IMR-90 (cell line): ENCODE measurements around the gene GLB1L. TPM values are rescaled to one million over a fixed set of nuclear protein-coding genes. Genes with fewer than 3 reads are reported as not detected.

Experiments used
- ATAC-seq: fragments of 200-7000 bp; cut with Tn5 transposase; 2 replicates; pipeline ENCODE4 v1.9.1; 2020; ENCODE audit warnings: low read depth, mild to moderate bottlenecking, moderate library complexity
- BruUV-seq: library from RNA; stranded (reverse); fragments of 400-500 nt; replicated peaks from 2 replicates; lab custom pipeline; 2021; lab: Mats Ljungman, UMichigan
- CTCF ChIA-PET: fragments of 300-600 bp; formaldehyde crosslinking; extraction: SDS; loops from one replicate; lab custom pipeline; 2021; ENCODE audit warnings: antibody characterized with exemption; lab: Yijun Ruan, JAX
- POLR2A ChIA-PET: fragments of 300-600 bp; sonication (Branson Sonifier 250); formaldehyde crosslinking; loops from one replicate; lab custom pipeline; 2022; ENCODE audit warnings: antibody characterized with exemption; ENCODE audit not compliant: unreplicated experiment; lab: Charles Lee
- DNase-seq: peaks from one replicate; pipeline ENCODE4 v3.0.0; 2013
- H2AFZ ChIP-seq: replicated peaks from 2 replicates; pipeline ENCODE3; 2013; ENCODE audit warnings: low read length, mild to moderate bottlenecking; ENCODE audit not compliant: poor library complexity
- H2AK5ac ChIP-seq: 2 replicates; pipeline ENCODE4 v1.6.1; 2013; ENCODE audit warnings: low read depth, low read length, inconsistent platforms
- H2AK9ac ChIP-seq: replicated peaks from 2 replicates; pipeline ENCODE3; 2013; ENCODE audit warnings: mild to moderate bottlenecking, low read depth, low read length, moderate library complexity; ENCODE audit not compliant: poor library complexity
- H2BK120ac ChIP-seq: 2 replicates; pipeline ENCODE4 v1.6.1; 2013; ENCODE audit warnings: low read depth, low read length, inconsistent platforms
- H2BK15ac ChIP-seq: 3 replicates; pipeline ENCODE4 v1.6.1; 2013; ENCODE audit warnings: low read depth, low read length, inconsistent platforms
- H2BK20ac ChIP-seq: 2 replicates; pipeline ENCODE4 v1.6.1; 2013; ENCODE audit warnings: low read depth, mild to moderate bottlenecking, inconsistent platforms, low read length, moderate library complexity
- H2BK5ac ChIP-seq: 2 replicates; pipeline ENCODE4 v1.6.1; 2013; ENCODE audit warnings: mild to moderate bottlenecking, low read depth, low read length, inconsistent platforms; ENCODE audit not compliant: poor library complexity, severe bottlenecking
- H3K14ac ChIP-seq: replicated peaks from 2 replicates; pipeline ENCODE4 v1.6.1; 2013; ENCODE audit warnings: low read depth, low read length, inconsistent platforms
- H3K18ac ChIP-seq: 2 replicates; pipeline ENCODE4 v1.6.1; 2013; ENCODE audit warnings: low read depth, low read length, control low read depth
- H3K23ac ChIP-seq: 2 replicates; pipeline ENCODE4 v1.6.1; 2013; ENCODE audit warnings: low read depth, low read length, inconsistent platforms
- H3K27ac ChIP-seq: 2 replicates; pipeline ENCODE4 v1.5.1; 2013; ENCODE audit warnings: mild to moderate bottlenecking, control low read depth, low read length; ENCODE audit not compliant: insufficient read depth
- H3K27me3 ChIP-seq: 2 replicates; pipeline ENCODE4 v1.6.1; 2013; ENCODE audit warnings: low read length; ENCODE audit not compliant: control insufficient read depth, insufficient read depth
- H3K36me3 ChIP-seq: 2 replicates; pipeline ENCODE4 v1.6.1; 2013; ENCODE audit warnings: low read length, mixed read lengths; ENCODE audit not compliant: control insufficient read depth, insufficient read depth
- H3K4ac ChIP-seq: 2 replicates; pipeline ENCODE4 v1.6.1; 2013; ENCODE audit warnings: low read depth, low read length, inconsistent platforms
- H3K4me1 ChIP-seq: 2 replicates; pipeline ENCODE4 v1.6.1; 2013; ENCODE audit warnings: low read length, mixed read lengths; ENCODE audit not compliant: control insufficient read depth, insufficient read depth
- H3K4me2 ChIP-seq: 2 replicates; pipeline ENCODE4 v1.6.1; 2013; ENCODE audit warnings: low read depth, mild to moderate bottlenecking, control low read depth, low read length, moderate library complexity
- H3K4me3 ChIP-seq: 2 replicates; pipeline ENCODE4 v1.5.1; 2013; ENCODE audit warnings: low read depth, mild to moderate bottlenecking, control low read depth, low read length, moderate library complexity; ENCODE audit not compliant: insufficient read depth
- H3K56ac ChIP-seq: 2 replicates; pipeline ENCODE4 v1.6.1; 2013; ENCODE audit warnings: low read length, inconsistent platforms; ENCODE audit not compliant: insufficient read depth; ENCODE audit errors: extremely low read depth
- H3K79me1 ChIP-seq, 2 experiments: 2 replicates each; pipeline ENCODE4 v1.6.1; 2013; ENCODE audit warnings: low read length in 2 of 2, inconsistent platforms in 1 of 2, low read depth in 1 of 2
- H3K9ac ChIP-seq: 2 replicates; pipeline ENCODE4 v1.6.1; 2013; ENCODE audit warnings: low read depth, low read length, control low read depth
- H3K9me1 ChIP-seq: 2 replicates; pipeline ENCODE4 v1.6.1; 2013; ENCODE audit warnings: low read length, inconsistent platforms; ENCODE audit not compliant: insufficient read depth
- H3K9me3 ChIP-seq: 2 replicates; pipeline ENCODE4 v1.6.1; 2013; ENCODE audit warnings: low read length; ENCODE audit not compliant: control insufficient read depth, insufficient read depth
- H4K20me1 ChIP-seq: 2 replicates; pipeline ENCODE4 v1.6.1; 2013; ENCODE audit warnings: low read length, inconsistent platforms; ENCODE audit not compliant: insufficient read depth
- H4K5ac ChIP-seq: 2 replicates; pipeline ENCODE4 v1.6.1; 2013; ENCODE audit warnings: mild to moderate bottlenecking, low read depth, low read length, control low read depth
- H4K8ac ChIP-seq, 2 experiments: 2 replicates each; pipeline ENCODE4 v1.6.1; 2013; ENCODE audit warnings: low read depth in 2 of 2, low read length in 2 of 2, control low read depth in 1 of 2, inconsistent platforms in 1 of 2
- H4K91ac ChIP-seq: 2 replicates; pipeline ENCODE4 v1.6.1; 2013; ENCODE audit warnings: low read depth, low read length, inconsistent platforms; ENCODE audit not compliant: insufficient read depth
- BHLHE40 ChIP-seq: fragments of 150-350 bp; IDR thresholded peaks from 2 replicates; pipeline ENCODE4 v1.6.1; 2016; ENCODE audit warnings: mild to moderate bottlenecking, low read depth, low read length
- CEBPB ChIP-seq: IDR thresholded peaks from 2 replicates; pipeline ENCODE4 v1.6.1; 2012; ENCODE audit warnings: low read depth, low read length, improper control_type of control experiment
- CHD1 ChIP-seq: IDR thresholded peaks from 2 replicates; pipeline ENCODE4 v1.6.1; 2012; ENCODE audit warnings: low read depth, low read length, improper control_type of control experiment
- FOS ChIP-seq: fragments of 150-350 bp; IDR thresholded peaks from 2 replicates; pipeline ENCODE4 v1.6.1; 2016; ENCODE audit warnings: low read depth, low read length
- MAFK ChIP-seq: IDR thresholded peaks from 2 replicates; pipeline ENCODE4 v1.6.1; 2012; ENCODE audit warnings: low read depth, low read length, improper control_type of control experiment
- MAZ ChIP-seq: IDR thresholded peaks from 2 replicates; pipeline ENCODE4 v1.6.1; 2012; ENCODE audit warnings: low read depth, mild to moderate bottlenecking, low read length, improper control_type of control experiment, moderate library complexity, borderline replicate concordance
- POLR2A ChIP-seq: IDR thresholded peaks from 2 replicates; pipeline ENCODE4 v1.6.1; 2012; ENCODE audit warnings: mild to moderate bottlenecking, low read depth, low read length
- RCOR1 ChIP-seq: IDR thresholded peaks from 2 replicates; pipeline ENCODE4 v1.6.1; 2012; ENCODE audit warnings: mild to moderate bottlenecking, low read length, improper control_type of control experiment; ENCODE audit not compliant: insufficient replicate concordance
- RFX5 ChIP-seq: IDR thresholded peaks from 2 replicates; pipeline ENCODE4 v1.8.0; 2012; ENCODE audit warnings: low read depth, mild to moderate bottlenecking, low read length, moderate library complexity
- SMC3 ChIP-seq: fragments of 150-350 bp; IDR thresholded peaks from 2 replicates; pipeline ENCODE4 v1.6.1; 2016; ENCODE audit warnings: low read depth, mild to moderate bottlenecking, antibody characterized with exemption, low read length, moderate library complexity
- WGBS, 2 experiments: methylation state at CpG; one replicate each; pipeline versions ENCODE4 v1.1.5 to v1.1.7; 2013; ENCODE audit warnings: missing lambda C conversion rate in 2 of 2; ENCODE audit not compliant: insufficient read length in 1 of 2; ENCODE audit errors: extremely low coverage in 2 of 2; 5-methylcytosine and 5-hydroxymethylcytosine counted together
- dilution Hi-C: fragments of 300-500 bp; cut with HindIII; formaldehyde crosslinking; loops from one replicate; pipeline ENCODE4 v1.14.3; 2018; ENCODE audit warnings: low sequenced_read_pairs; ENCODE audit not compliant: unreplicated experiment
- in situ Hi-C: fragments of 300-500 bp; cut with MboI; formaldehyde crosslinking; loops from 3 replicates; pipeline ENCODE4 v1.14.3; 2019; ENCODE audit warnings: low sequenced_read_pairs, inconsistent platforms, mixed read lengths
- intact Hi-C: fragments of 100-400 bp; cut with micrococcal nuclease; formaldehyde crosslinking; loops from 2 replicates; pipeline ENCODE4 v1.10.0; 2022
- polyA plus RNA-seq, 3 experiments: library from polyadenylated mRNA; depleted of rRNA; stranded (reverse); fragments of >200 nt; gene quantifications; 2 replicates each; pipeline ENCODE4 v1.2.3, GENCODE V29; 2012; ENCODE audit warnings: low replicate concordance in 1 of 3
- total RNA-seq: library from RNA; depleted of rRNA; stranded (reverse); fragments of >200 nt; gene quantifications from 2 replicates; pipeline ENCODE4 v1.2.3, GENCODE V29; 2012
- TF ChIP-seq, protein P1 (sequence below): fragments of 150-350 bp; IDR thresholded peaks from 2 replicates; pipeline ENCODE4 v1.6.1; 2017; ENCODE audit warnings: mild to moderate bottlenecking, antibody characterized with exemption, low read length, low read depth
- TF ChIP-seq, protein P2 (sequence below): fragments of 150-350 bp; IDR thresholded peaks from 2 replicates; pipeline ENCODE4 v1.6.1; 2016; ENCODE audit warnings: low read depth, mild to moderate bottlenecking, low read length, moderate library complexity, borderline replicate concordance

The GLB1L gene
- total and polyA plus RNA-seq, 2 of the 4 experiments (the other 2 are of a cell fraction), result 4.1 to 6.2 TPM

DNA sequence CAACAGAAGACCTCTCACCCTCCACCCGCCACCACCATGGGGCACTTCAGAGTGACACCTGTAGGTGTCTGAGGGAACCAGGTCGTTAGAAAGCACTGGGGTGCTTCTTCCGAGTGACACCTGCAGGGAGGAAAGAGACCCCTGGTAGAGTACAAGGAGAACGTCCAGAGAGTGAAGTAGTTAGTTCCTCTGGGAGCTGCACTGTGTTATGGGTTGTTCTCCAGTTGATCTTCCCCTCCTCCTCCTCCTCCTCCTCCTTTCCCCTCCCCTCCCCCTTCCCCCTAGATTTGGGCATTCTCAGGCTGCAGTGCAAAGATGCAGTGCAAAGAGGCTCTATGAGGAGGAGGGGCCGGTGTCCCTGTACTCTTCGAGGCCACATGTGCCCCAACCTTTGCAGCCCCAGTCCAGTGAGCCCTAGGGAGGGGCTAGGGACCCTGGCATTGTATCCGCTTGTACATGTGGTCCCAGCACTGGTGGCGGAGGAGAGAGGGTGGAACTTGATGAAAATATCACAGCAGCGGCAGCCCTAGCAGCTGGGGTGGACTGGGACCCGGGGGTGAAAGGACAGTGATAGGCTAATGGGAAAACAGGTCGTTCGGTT lies 34.8 kb upstream of the GLB1L start:
- Histone ChIP-seq H2BK15ac (peak overlapping the region; percentile 75; the same call in 1 of the 3 replicates), H3K4me3 (peak overlapping the region; percentile 65), H2AFZ (peak overlapping the region; percentile 90), H3K9me3 (no peaks in the 10 kb centered on the region), H3K9ac (peak overlapping the region; percentile 85), H3K36me3 (peaks cover 43% of the 10 kb centered on the region), H3K23ac (peak overlapping the region; percentile 37; the same call in 1 of the 2 replicates), H4K91ac (peak overlapping the region; percentile 18), H4K5ac (peak overlapping the region; percentile 83), H3K4me1 (peaks cover 12% of the 10 kb centered on the region), H3K56ac (peak overlapping the region; percentile 87), H3K27me3 (no peaks in the 10 kb centered on the region), H2BK20ac (no peak overlapping the region), H2AK9ac (peak overlapping the region; percentile 49), H3K18ac (peak overlapping the region; percentile 80), H3K4me2 (peak overlapping the region; percentile 95), H3K79me1 (peaks cover 16 to 30% of the 10 kb centered on the region in 2 experiments), H2BK120ac (peak overlapping the region; percentile 36), H3K14ac (peak overlapping the region; percentile 96), H4K20me1 (no peaks in the 10 kb centered on the region), H4K8ac (peak overlapping the region; percentile 29 to 49; a peak in 3 of 4 replicates), H3K9me1 (peaks cover 8% of the 10 kb centered on the region), H3K27ac (peak overlapping the region; percentile 82), H3K4ac (peak overlapping the region; percentile 44), H2BK5ac (peak overlapping the region; percentile 79), H2AK5ac (peak overlapping the region; percentile 56)
- no peak for ATAC-seq
- WGBS, 2 experiments, result 40% methylated on average over 1 of the region's 12 CpGs; no CpG with 5 or more reads in 1 of the 2 experiments
- dilution Hi-C loops, result no loop called here
- intact Hi-C loops, result loop anchor here (1.0 to 5.0 kb wide), 3 partner anchors 9 to 103 kb away; partner anchors contain the start of genes ABCB6, CNPPD1 and RETREG2
- no peak for DNase-seq
- BruUV-seq, result no TSS peak
- in situ Hi-C loops, result no loop called here
- ChIA-PET CTCF (interaction anchor here (1.1 to 3.2 kb wide), 2 partner anchors 15 to 108 kb away, joined by 3 to 29 read pairs; no protein-coding TSS in a partner anchor), POLR2A (no interaction called here)
- TF ChIP-seq RCOR1 (peak; percentile 69), RFX5 (no peak), CEBPB (no peak), SMC3 (no peak), FOS (0 out of 2 replicates have a peak, but pooled peaks have one; percentile 1), POLR2A (no peak; the same call in 1 of the 2 replicates), MAFK (no peak), MAZ (no peak), CHD1 (0 out of 2 replicates have a peak, but pooled peaks have one; percentile 5), BHLHE40 (no peak)
- TF ChIP-seq, protein P1, sequence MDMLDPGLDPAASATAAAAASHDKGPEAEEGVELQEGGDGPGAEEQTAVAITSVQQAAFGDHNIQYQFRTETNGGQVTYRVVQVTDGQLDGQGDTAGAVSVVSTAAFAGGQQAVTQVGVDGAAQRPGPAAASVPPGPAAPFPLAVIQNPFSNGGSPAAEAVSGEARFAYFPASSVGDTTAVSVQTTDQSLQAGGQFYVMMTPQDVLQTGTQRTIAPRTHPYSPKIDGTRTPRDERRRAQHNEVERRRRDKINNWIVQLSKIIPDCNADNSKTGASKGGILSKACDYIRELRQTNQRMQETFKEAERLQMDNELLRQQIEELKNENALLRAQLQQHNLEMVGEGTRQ, result no peak
- TF ChIP-seq, protein P2, sequence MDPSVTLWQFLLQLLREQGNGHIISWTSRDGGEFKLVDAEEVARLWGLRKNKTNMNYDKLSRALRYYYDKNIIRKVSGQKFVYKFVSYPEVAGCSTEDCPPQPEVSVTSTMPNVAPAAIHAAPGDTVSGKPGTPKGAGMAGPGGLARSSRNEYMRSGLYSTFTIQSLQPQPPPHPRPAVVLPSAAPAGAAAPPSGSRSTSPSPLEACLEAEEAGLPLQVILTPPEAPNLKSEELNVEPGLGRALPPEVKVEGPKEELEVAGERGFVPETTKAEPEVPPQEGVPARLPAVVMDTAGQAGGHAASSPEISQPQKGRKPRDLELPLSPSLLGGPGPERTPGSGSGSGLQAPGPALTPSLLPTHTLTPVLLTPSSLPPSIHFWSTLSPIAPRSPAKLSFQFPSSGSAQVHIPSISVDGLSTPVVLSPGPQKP, result no peak
